T-helper 2 cell (primary cell): Measurements from ENCODE around the gene CSTF1.

ENCODE experiments used
- DNase-seq, 5 experiments: peaks; one replicate each; pipeline versions ENCODE4 v3.0.0 to v3.0.0-alpha.2; 2012 to 2022

Gene CSTF1

GRCh38 chr20:56430957-56431356, 38.5 kb downstream of the CSTF1 start:
- no peak for DNase-seq

- no peak for DNase-seq
Measured at GRCh38 chr20:56431471-56431870, 39.0 kb downstream of the CSTF1 start.

- no peak for DNase-seq
Measured at GRCh38 chr20:56433221-56433879, 40.9 kb downstream of the CSTF1 start.

GRCh38 chr20:56433880-56434255, 41.4 kb downstream of the CSTF1 start:
- DNase-seq, result peak in 1 of 5 experiments; percentile 43

- DNase-seq, result no peak
Measured at GRCh38 chr20:56437196-56437960, 44.9 kb downstream of the CSTF1 start.

- DNase-seq, result no peak
Measured at GRCh38 chr20:56438284-56438683, 45.8 kb downstream of the CSTF1 start.

- peak in 1 of 5 experiments; percentile 61 for DNase-seq
Measured at GRCh38 chr20:56439771-56440291, 47.4 kb downstream of the CSTF1 start.

- peak in 4 of 5 experiments; percentile 31 to 88 (median 64) for DNase-seq
Measured at GRCh38 chr20:56440346-56441007, 48.0 kb downstream of the CSTF1 start.

GRCh38 chr20:56442389-56443365, 50.2 kb downstream of the CSTF1 start:
- peak in 2 of 5 experiments; percentile 37 to 65 for DNase-seq

GRCh38 chr20:56443654-56444540, 51.5 kb downstream of the CSTF1 start:
- no peak for DNase-seq

GRCh38 chr20:56445130-56445529, 52.7 kb downstream of the CSTF1 start:
- no peak for DNase-seq

- no peak for DNase-seq
Measured at GRCh38 chr20:56445540-56445939, 53.1 kb downstream of the CSTF1 start.

- no peak for DNase-seq
Measured at GRCh38 chr20:56447227-56447626, 54.8 kb downstream of the CSTF1 start.

GRCh38 chr20:56449459-56449858, 57.0 kb downstream of the CSTF1 start:
- no peak for DNase-seq

- no peak for DNase-seq
Measured at GRCh38 chr20:56451056-56451765, 58.8 kb downstream of the CSTF1 start.

GRCh38 chr20:56453352-56453751, 60.9 kb downstream of the CSTF1 start:
- no peak for DNase-seq

- peak in 1 of 5 experiments; percentile 73 for DNase-seq
Measured at GRCh38 chr20:56454754-56455153, 62.3 kb downstream of the CSTF1 start.
